Aorta (tissue), 5 donors: ENCODE results near the gene FKBP1A. TPM values are rescaled to one million over a fixed set of nuclear protein-coding genes. Genes with fewer than 3 reads are reported as not detected.
A peak's percentile ranks its signal among the peaks of the same experiment; 100 is the strongest.

Source experiments
- ATAC-seq: fragments of 200-7000 bp; cut with Tn5 transposase; one replicate; pipeline ENCODE4 v1.9.1; 2022; ENCODE audit warnings: moderate library complexity; ENCODE audit not compliant: low FRiP score
- DNase-seq, 2 donors: peaks; one replicate each; pipeline ENCODE4 v3.0.0-alpha.2; 2020
- H3K27ac ChIP-seq, 2 donors: one replicate each; pipeline ENCODE4 v1.5.1; 2013; ENCODE audit warnings: low read length in 2 of 2, mild to moderate bottlenecking in 2 of 2, moderate library complexity in 2 of 2, control low read depth in 1 of 2, inconsistent platforms in 1 of 2, low read depth in 1 of 2
- H3K27me3 ChIP-seq, 2 donors: one replicate each; pipeline ENCODE4 v1.6.1; 2013; ENCODE audit warnings: control low read depth in 1 of 2, low read length in 1 of 2, mild to moderate bottlenecking in 1 of 2, moderate library complexity in 1 of 2; ENCODE audit not compliant: insufficient read depth in 2 of 2, control insufficient read depth in 1 of 2
- H3K36me3 ChIP-seq, 2 donors: one replicate each; pipeline ENCODE4 v1.6.1; 2013; ENCODE audit warnings: control low read depth in 1 of 2, low read length in 1 of 2, mild to moderate bottlenecking in 1 of 2; ENCODE audit not compliant: insufficient read depth in 2 of 2, control insufficient read depth in 1 of 2
- H3K4me1 ChIP-seq, 2 donors: one replicate each; pipeline ENCODE4 v1.6.1; 2013; ENCODE audit warnings: low read length in 2 of 2, control low read depth in 1 of 2, mild to moderate bottlenecking in 1 of 2, moderate library complexity in 1 of 2; ENCODE audit not compliant: insufficient read depth in 2 of 2, control insufficient read depth in 1 of 2
- H3K4me3 ChIP-seq, 2 donors: one replicate each; pipeline ENCODE4 v1.5.1; 2013; ENCODE audit warnings: low read length in 2 of 2, control low read depth in 1 of 2, mild to moderate bottlenecking in 1 of 2
- H3K9me3 ChIP-seq: one replicate; pipeline ENCODE4 v1.6.1; 2013; ENCODE audit warnings: mild to moderate bottlenecking, low read length; ENCODE audit not compliant: control insufficient read depth
- WGBS, 2 donors: extraction: QIAGEN DNeasy Blood & Tissue Kit; methylation state at CpG; one replicate each; pipeline ENCODE4 v1.1.7; 2013; 5-methylcytosine and 5-hydroxymethylcytosine counted together
- intact Hi-C, 2 donors: fragments of 100-400 bp; cut with DNase I; formaldehyde crosslinking; loops; one replicate each; pipeline versions ENCODE4 v1.14.2 to v1.15.0; 2022
- polyA plus RNA-seq, 2 donors: library from polyadenylated mRNA; stranded (reverse); fragments of 200-250 nt; gene quantifications; one replicate each; pipeline ENCODE4 v1.2.3, GENCODE V29; 2013
- total RNA-seq, 2 donors: library from RNA; stranded (reverse); fragmentation: NEBNext Ultra II Directional; extraction: Animal tissue kit (Norgen Biotek cat#: 25700); gene quantifications; one replicate each; pipeline ENCODE4 v1.2.1, GENCODE V29; 2021
- donor health status: healthy with polysubstance abuse.
- donor health status: Bipolar disorder and iron deficiency.
- donor health status: DM: no; HTN: no; CAD: no.
- donor health status: DM: no; HTN: no; CAD: no.
- donor health status: DM: yes; HTN: yes; CAD: no.

The FKBP1A gene
- total and polyA plus RNA-seq, 4 donors = 105 to 273 (median 226) TPM

DNA sequence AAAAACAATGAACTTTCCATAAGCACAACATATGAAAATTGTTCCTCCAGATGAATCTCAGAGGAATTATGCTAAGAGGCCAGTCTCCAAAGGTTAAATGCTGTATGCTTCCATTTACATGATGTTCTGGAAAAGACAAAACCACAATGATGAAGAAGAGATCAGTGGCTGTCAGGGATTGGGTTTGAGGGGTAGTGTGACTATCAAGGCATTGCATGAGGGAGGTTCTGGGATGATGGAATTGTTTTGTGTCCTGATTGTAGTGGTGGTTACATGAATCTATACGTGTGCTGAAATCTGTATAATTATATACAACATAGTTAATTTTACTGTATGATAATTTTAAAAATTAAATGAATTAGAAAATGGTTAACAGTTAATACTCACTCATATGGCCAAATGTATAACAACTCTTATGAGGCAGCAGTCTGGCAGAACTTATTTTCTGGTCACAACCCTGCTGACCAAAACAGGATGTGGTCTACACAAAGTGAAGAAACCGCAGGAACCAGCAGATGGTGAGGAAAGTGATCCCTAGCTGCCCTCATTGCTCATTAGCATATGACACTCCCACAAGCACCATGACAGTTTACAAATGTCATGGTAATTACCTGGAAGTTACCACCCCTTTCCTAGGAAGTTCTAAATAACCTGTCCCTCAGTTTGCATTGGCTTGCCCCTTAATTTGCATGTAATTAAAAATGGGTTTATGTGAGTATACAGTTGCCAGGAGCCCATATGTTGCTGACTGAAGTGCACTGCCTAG, 41.9 kb upstream of the FKBP1A start:
- ATAC-seq = peak; percentile 48
- 82 to 84% methylated on average over 2 of the region's 2 CpGs for whole genome bisulfite sequencing, 2 donors
- intact Hi-C loops = no loop called here
- Histone ChIP-seq H3K36me3 (no peaks in the 10 kb centered on the region), H3K4me1 (no peaks in the 10 kb centered on the region), H3K27me3 (no peaks in the 10 kb centered on the region), H3K4me3 (no peak overlapping the region), H3K27ac (no peak overlapping the region), H3K9me3 (no peaks in the 10 kb centered on the region)
- peak in 1 of 2 donors; percentile 53 for DNase-seq

DNA sequence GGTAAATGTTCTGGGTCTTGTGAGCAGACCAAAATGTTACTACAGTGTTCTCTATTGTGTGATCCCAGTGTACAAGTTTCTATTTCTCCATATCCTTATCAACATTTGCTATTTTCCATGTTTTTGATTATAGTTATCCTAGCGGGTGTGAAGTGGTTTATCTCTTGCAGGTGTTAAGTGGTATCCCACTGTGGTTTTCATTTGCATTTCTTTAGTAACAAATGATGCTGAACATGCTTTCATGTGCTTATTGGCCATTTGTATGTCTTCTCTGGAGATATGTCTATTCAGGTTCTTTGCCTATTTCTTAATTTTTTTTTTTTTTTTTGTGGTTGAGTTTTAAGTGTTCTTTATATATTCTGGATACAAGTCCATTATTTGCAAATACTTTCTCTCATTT, 38.3 kb upstream of the FKBP1A start:
- Histone ChIP-seq H3K9me3 (no peaks in the 10 kb centered on the region), H3K27ac (no peak overlapping the region), H3K27me3 (no peaks in the 10 kb centered on the region), H3K4me1 (no peaks in the 10 kb centered on the region), H3K4me3 (no peak overlapping the region), H3K36me3 (no peaks in the 10 kb centered on the region)
- ATAC-seq (no peak), DNase-seq (no peak)
- 30 to 38% methylated on average over 1 of the region's 1 CpG for WGBS, 2 donors
- intact Hi-C loops = no loop called here

DNA sequence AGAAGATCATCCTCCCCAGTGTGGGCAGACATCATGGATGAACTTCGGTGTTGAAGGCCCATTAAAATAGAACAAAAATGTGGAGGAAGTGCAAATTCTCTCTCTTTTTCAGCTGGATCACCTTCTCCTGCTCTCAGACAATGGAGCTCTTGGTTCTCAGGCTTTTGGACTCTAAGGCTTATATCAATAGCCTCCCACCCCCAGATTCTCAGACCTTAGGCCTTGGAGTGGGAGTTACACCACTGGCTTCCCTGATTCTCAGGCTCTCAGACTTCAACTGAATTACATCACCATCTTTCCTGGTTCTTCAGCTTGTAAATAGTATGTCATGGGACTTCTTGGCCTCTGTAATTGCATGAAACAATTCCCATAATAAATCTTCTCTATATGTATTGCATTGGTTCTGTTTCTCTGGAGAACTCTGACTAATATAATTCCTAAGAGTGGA, 37.2 kb upstream of the FKBP1A start:
- Histone ChIP-seq H3K27me3 (no peaks in the 10 kb centered on the region), H3K27ac (no peak overlapping the region), H3K9me3 (no peaks in the 10 kb centered on the region), H3K4me3 (no peak overlapping the region), H3K36me3 (no peaks in the 10 kb centered on the region), H3K4me1 (no peaks in the 10 kb centered on the region)
- WGBS, 2 donors = 71 to 80% methylated on average over 1 of the region's 1 CpG
- intact Hi-C loops = no loop called here
- ATAC-seq = no peak
- no peak for DNase-seq

GRCh38 chr20:1429143-1429728, 36.4 kb upstream of the FKBP1A start:
- WGBS, 2 donors = 86 to 87% methylated on average over 4 of the region's 4 CpGs
- Histone ChIP-seq H3K27ac (no peak overlapping the region), H3K4me3 (no peak overlapping the region), H3K9me3 (no peaks in the 10 kb centered on the region), H3K27me3 (no peaks in the 10 kb centered on the region), H3K4me1 (no peaks in the 10 kb centered on the region), H3K36me3 (no peaks in the 10 kb centered on the region)
- intact Hi-C loops = no loop called here
- ATAC-seq = no peak
- DNase-seq = no peak

GRCh38 chr20:1427457-1428054, 34.7 kb upstream of the FKBP1A start:
- H3K9me3 ChIP-seq = no peaks in the 10 kb centered on the region
- no peaks in the 10 kb centered on the region for H3K4me1 ChIP-seq
- no peak overlapping the region for H3K27ac ChIP-seq
- ATAC-seq (no peak), DNase-seq (no peak)
- no peaks in the 10 kb centered on the region for H3K36me3 ChIP-seq
- no peaks in the 10 kb centered on the region for H3K27me3 ChIP-seq
- intact Hi-C loops = no loop called here
- no peak overlapping the region for H3K4me3 ChIP-seq
- 15 to 25% methylated on average over 3 of the region's 3 CpGs for WGBS, 2 donors

DNA sequence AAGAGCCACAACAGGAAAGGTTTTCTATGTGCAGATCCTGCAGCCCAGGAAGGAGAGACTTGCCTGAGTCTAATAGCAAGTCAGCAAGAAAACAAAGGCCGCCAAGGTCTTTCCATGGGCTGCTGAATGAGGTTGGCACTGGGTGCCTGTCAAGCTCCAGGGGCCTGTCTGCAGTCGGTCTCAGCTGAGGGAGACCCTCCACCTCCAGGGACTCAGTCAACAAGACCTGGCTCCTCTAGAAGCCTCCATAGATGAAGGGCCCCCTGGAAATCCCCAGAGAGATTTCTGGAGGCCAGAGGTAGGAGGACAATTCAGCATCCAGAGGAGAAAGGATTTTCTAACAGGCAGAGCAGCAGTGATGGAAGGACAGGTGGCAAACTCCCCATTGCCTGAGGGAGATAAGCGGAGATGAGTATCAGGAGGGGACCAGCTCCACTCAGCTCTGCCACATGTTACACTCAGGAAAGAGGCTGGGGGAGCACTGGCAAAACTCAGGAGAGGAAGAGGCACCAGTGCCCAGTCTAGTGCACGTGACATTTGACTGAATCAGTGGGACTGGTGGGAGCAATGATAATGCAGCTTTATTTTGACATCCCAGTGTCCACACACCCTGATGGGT, 33.5 kb upstream of the FKBP1A start:
- no peaks in the 10 kb centered on the region for H3K27me3 ChIP-seq
- H3K36me3 ChIP-seq = no peaks in the 10 kb centered on the region
- no peak for ATAC-seq
- no peak overlapping the region for H3K4me3 ChIP-seq
- intact Hi-C loops = no loop called here
- no peak overlapping the region for H3K27ac ChIP-seq
- no peak for DNase-seq
- 59 to 66% methylated on average over 4 of the region's 4 CpGs for WGBS, 2 donors
- H3K9me3 ChIP-seq = peaks cover under 1% of the 10 kb centered on the region
- no peaks in the 10 kb centered on the region for H3K4me1 ChIP-seq

DNA sequence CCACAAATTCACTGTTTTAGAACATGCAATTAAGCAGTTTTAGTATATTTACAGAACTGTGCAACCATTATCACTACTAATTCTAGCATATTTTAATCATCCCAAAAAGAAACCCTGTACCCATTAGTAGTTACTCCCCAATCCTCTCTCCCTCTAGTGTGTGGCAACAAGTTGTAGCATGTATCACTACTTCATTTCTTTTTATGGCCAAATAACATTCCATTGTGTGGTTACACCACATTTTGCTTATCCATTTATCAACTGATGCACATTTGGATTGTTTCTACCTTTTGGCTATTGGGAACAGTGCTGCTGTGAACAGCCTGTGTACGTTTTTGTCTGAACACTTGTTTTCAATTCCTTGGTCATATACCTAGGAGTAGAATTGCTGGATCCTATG, 31.5 kb upstream of the FKBP1A start:
- Histone ChIP-seq H3K4me1 (no peaks in the 10 kb centered on the region), H3K27me3 (no peaks in the 10 kb centered on the region), H3K36me3 (no peaks in the 10 kb centered on the region), H3K9me3 (peaks cover 4% of the 10 kb centered on the region), H3K27ac (no peak overlapping the region), H3K4me3 (no peak overlapping the region)
- 54 to 57% methylated on average over 1 of the region's 1 CpG for WGBS, 2 donors
- intact Hi-C loops = no loop called here
- DNase-seq (no peak), ATAC-seq (no peak)

- H3K4me3 ChIP-seq = no peak overlapping the region
- no peaks in the 10 kb centered on the region for H3K4me1 ChIP-seq
- DNase-seq = no peak
- H3K36me3 ChIP-seq = no peaks in the 10 kb centered on the region
- peaks cover 4% of the 10 kb centered on the region for H3K9me3 ChIP-seq
- WGBS, 2 donors = 18 to 24% methylated on average over 7 of the region's 7 CpGs
- no peaks in the 10 kb centered on the region for H3K27me3 ChIP-seq
- ATAC-seq = no peak
- intact Hi-C loops = no loop called here
- no peak overlapping the region for H3K27ac ChIP-seq
These were observed 30.8 kb upstream of the FKBP1A start for GRCh38 chr20:1423625-1424106.
